ENCODE measurements around the gene NAV2.

- TF ChIP-seq POLR2AphosphoS5 (IDR thresholded peaks at IDR 0.05) (no peak), POLR2A (IDR thresholded peaks at IDR 0.05) (no peak)
Measured at GRCh38 chr11:19907839-19908238, 195.2 kb downstream of the NAV2 start.
